Testis (tissue), 2 donors: ENCODE data around the gene CCDC57.

Experiments used
- CTCF ChIP-seq, 3 experiments: fragments of 450-650 bp in 2 of 3; fragments of 200-600 bp in 1 of 3; sonication (generic) in 1 of 3; IDR thresholded peaks; one replicate each; pipeline ENCODE4 v1.5.1; 2016 to 2019; ENCODE audit warnings: antibody characterized with exemption in 3 of 3, mild to moderate bottlenecking in 2 of 3, moderate library complexity in 1 of 3
- POLR2A ChIP-seq: fragments of 450-650 bp; IDR thresholded peaks from one replicate; pipeline ENCODE4 v1.6.1; 2017; ENCODE audit warnings: antibody characterized with exemption, mild to moderate bottlenecking, moderate library complexity

GRCh38 chr17:82170412-82170961 lies 42.2 kb downstream of the CCDC57 start:
- TF ChIP-seq POLR2A (no peak), CTCF (IDR thresholded peaks at IDR 0.05) (peak in 1 of 3 experiments; percentile 7)
